GM18870 (cell line): ENCODE measurements around the gene PHF13.
"Not testable (repeated sequence)": the region's sequence is repeated elsewhere in the genome, so short reads cannot be mapped to it uniquely, and the experiment has no call there.

Source experiments
- ATAC-seq: cut with Tn5 transposase; IDR thresholded peaks from one replicate; pipeline ENCODE4 v1.9.1; 2021; ENCODE audit warnings: moderate library complexity; ENCODE audit not compliant: unreplicated experiment

PHF13 gene

GRCh38 chr1:6653436-6654290, 40.1 kb downstream of the PHF13 start:
- no peak for ATAC-seq

GRCh38 chr1:6657138-6657537, 43.6 kb downstream of the PHF13 start:
- ATAC-seq: no peak

GRCh38 chr1:6658359-6659060, 45.0 kb downstream of the PHF13 start:
- ATAC-seq: no peak

- no peak for ATAC-seq
Observed at GRCh38 chr1:6660415-6661049, 47.0 kb downstream of the PHF13 start.

GRCh38 chr1:6662468-6662867, 48.9 kb downstream of the PHF13 start:
- ATAC-seq: not testable (repeated sequence)

- ATAC-seq: no peak
Observed at GRCh38 chr1:6666696-6667095, 53.2 kb downstream of the PHF13 start.

- no peak for ATAC-seq
Observed at GRCh38 chr1:6667139-6667538, 53.6 kb downstream of the PHF13 start.

GRCh38 chr1:6668503-6668902, 55.0 kb downstream of the PHF13 start:
- no peak for ATAC-seq

GRCh38 chr1:6672558-6672957, 59.0 kb downstream of the PHF13 start:
- no peak for ATAC-seq
